ENCODE results near the gene ZNG1B.

DNA sequence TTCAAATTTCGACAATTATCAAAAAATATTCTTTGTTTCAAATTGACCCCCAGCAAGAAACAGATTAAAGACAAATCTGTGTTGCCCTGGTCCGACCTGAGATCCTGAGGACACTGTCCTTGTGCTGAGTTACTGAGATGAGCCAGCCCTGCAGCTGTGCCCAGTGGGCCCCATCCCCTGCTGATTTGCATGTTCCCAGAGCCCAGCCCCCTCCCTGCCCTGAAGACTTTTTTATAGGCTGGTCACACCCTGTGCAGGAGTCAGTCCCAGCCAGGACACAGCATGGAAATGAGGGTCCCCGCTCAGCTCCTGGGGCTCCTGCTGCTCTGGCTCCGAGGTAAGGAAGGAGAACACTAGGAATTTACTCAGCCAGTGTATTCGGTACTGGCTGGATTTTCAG lies 31.4 kb upstream of the ZNG1B start:
- TF ChIP-seq EZH2 (IDR thresholded peaks at IDR 0.05; ENCODE audit: borderline replicate concordance, insufficient read depth, low read length, poor library complexity, severe bottlenecking) = no peak
- TF ChIP-seq TAF1 (IDR thresholded peaks at IDR 0.05; ENCODE audit: low read depth) = no peak
- TF ChIP-seq, protein P1, sequence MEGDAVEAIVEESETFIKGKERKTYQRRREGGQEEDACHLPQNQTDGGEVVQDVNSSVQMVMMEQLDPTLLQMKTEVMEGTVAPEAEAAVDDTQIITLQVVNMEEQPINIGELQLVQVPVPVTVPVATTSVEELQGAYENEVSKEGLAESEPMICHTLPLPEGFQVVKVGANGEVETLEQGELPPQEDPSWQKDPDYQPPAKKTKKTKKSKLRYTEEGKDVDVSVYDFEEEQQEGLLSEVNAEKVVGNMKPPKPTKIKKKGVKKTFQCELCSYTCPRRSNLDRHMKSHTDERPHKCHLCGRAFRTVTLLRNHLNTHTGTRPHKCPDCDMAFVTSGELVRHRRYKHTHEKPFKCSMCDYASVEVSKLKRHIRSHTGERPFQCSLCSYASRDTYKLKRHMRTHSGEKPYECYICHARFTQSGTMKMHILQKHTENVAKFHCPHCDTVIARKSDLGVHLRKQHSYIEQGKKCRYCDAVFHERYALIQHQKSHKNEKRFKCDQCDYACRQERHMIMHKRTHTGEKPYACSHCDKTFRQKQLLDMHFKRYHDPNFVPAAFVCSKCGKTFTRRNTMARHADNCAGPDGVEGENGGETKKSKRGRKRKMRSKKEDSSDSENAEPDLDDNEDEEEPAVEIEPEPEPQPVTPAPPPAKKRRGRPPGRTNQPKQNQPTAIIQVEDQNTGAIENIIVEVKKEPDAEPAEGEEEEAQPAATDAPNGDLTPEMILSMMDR (IDR thresholded peaks at IDR 0.05; ENCODE audit: poor library complexity, severe bottlenecking) = no peak
- TF ChIP-seq EP300 (conservative IDR thresholded peaks at IDR 0.05; ENCODE audit: poor library complexity, severe bottlenecking) = no peak
- no peak for TF ChIP-seq POLR2AphosphoS5 (IDR thresholded peaks at IDR 0.05)
